HepG2 (cell line): ENCODE results near the gene CTNNA3. TPM values are rescaled to one million over a fixed set of nuclear protein-coding genes. Genes with fewer than 3 reads are reported as not detected.
A peak's percentile ranks its signal among the peaks of the same experiment; 100 is the strongest.

Source experiments
- BRF2 ChIP-seq: sonication (generic); formaldehyde crosslinking; IDR thresholded peaks from 2 replicates; pipeline ENCODE4 v1.8.1; 2022; ENCODE audit warnings: mild to moderate bottlenecking, missing genetic modification reagents
- ESRRA ChIP-seq: sonication (generic); formaldehyde crosslinking; IDR thresholded peaks from 2 replicates; pipeline ENCODE4 v1.5.1; 2020; ENCODE audit warnings: mild to moderate bottlenecking, low read depth, missing genetic modification reagents
- KDM3A ChIP-seq: IDR thresholded peaks from 2 replicates; pipeline ENCODE4 v1.6.1; 2018; ENCODE audit warnings: low read depth, missing compliant biosample characterization
- MTA3 ChIP-seq: sonication (generic); formaldehyde crosslinking; IDR thresholded peaks from 2 replicates; pipeline ENCODE4 v1.4.0; 2020; ENCODE audit warnings: missing genetic modification reagents
- PAXIP1 ChIP-seq: sonication (generic); formaldehyde crosslinking; conservative IDR thresholded peaks from 2 replicates; pipeline ENCODE4 v1.4.0; 2020; ENCODE audit warnings: mild to moderate bottlenecking, missing genetic modification reagents, moderate library complexity
- TBX2 ChIP-seq: sonication (generic); formaldehyde crosslinking; IDR thresholded peaks from 2 replicates; pipeline ENCODE4 v1.5.0; 2020; ENCODE audit warnings: missing genetic modification reagents, mild to moderate bottlenecking, borderline replicate concordance
- ZBTB1 ChIP-seq: sonication (generic); formaldehyde crosslinking; IDR thresholded peaks from 2 replicates; pipeline ENCODE4 v1.4.0; 2020; ENCODE audit warnings: missing genetic modification reagents, borderline replicate concordance
- ZFP82 ChIP-seq: sonication (generic); formaldehyde crosslinking; IDR thresholded peaks from 2 replicates; pipeline ENCODE4 v1.5.1; 2020; ENCODE audit warnings: mild to moderate bottlenecking, missing genetic modification reagents, borderline replicate concordance
- ZNF407 ChIP-seq: sonication (generic); formaldehyde crosslinking; IDR thresholded peaks from one replicate; pipeline ENCODE4 v1.5.1; 2020; ENCODE audit warnings: mild to moderate bottlenecking, missing genetic modification reagents; ENCODE audit errors: not compliant biosample characterization
- ZNF670 ChIP-seq: sonication (generic); formaldehyde crosslinking; IDR thresholded peaks from 2 replicates; pipeline ENCODE4 v1.8.0; 2022; ENCODE audit warnings: mild to moderate bottlenecking, missing genetic modification reagents, borderline replicate concordance
- polyA plus RNA-seq, 8 experiments: library from polyadenylated mRNA; depleted of rRNA in 3 of 8; stranded (reverse) in 7 of 8; unstranded in 1 of 8; fragments of >200 nt; fragmentation: Illumina TruSeq in 4 of 8; extraction: Trizol in 4 of 8; gene quantifications; 2 replicates each; pipeline versions ENCODE4 v1.2.1 to v1.2.3, GENCODE V29; 2011 to 2016; ENCODE audit warnings: low read depth in 4 of 8, missing spikeins in 1 of 8, mixed read lengths in 1 of 8; ENCODE audit not compliant: insufficient read depth in 1 of 8
- total RNA-seq, 5 experiments: library from RNA; depleted of rRNA; stranded (reverse); fragments of >200 nt; fragmentation: Illumina TruSeq; extraction: Trizol; gene quantifications; 2 replicates each; pipeline ENCODE4 v1.2.3, GENCODE V29; 2016; ENCODE audit warnings: low read depth in 1 of 5
- TF ChIP-seq, protein P1 (sequence below): sonication (generic); formaldehyde crosslinking; IDR thresholded peaks from 2 replicates; pipeline ENCODE4 v1.5.0; 2020; ENCODE audit warnings: missing genetic modification reagents, mild to moderate bottlenecking, borderline replicate concordance

CTNNA3 gene
- total and polyA plus RNA-seq, 2 of the 13 experiments (the other 11 are each of a cell fraction or from before 2014, with no cell fraction given), result not detected

DNA sequence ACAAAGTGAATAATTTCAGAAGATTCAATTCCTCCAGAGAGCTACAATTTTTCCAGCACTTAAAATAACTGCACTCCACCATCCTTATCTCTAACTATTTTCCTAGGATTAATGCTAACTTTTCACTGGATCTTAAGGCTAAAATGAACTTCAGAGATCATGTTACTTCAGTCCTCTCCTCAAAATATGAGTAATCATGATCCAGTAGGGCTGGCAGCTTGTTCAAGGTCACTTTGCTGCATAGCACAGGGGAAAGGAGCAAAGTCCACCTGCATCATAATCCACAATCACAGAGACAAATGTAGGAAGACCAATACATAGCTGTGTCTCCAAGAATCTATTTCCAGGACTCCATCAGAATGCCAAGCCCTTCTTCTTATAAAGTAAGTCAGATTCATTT is 619.9 kb downstream of the CTNNA3 start (continued):
- TF ChIP-seq, protein P1, sequence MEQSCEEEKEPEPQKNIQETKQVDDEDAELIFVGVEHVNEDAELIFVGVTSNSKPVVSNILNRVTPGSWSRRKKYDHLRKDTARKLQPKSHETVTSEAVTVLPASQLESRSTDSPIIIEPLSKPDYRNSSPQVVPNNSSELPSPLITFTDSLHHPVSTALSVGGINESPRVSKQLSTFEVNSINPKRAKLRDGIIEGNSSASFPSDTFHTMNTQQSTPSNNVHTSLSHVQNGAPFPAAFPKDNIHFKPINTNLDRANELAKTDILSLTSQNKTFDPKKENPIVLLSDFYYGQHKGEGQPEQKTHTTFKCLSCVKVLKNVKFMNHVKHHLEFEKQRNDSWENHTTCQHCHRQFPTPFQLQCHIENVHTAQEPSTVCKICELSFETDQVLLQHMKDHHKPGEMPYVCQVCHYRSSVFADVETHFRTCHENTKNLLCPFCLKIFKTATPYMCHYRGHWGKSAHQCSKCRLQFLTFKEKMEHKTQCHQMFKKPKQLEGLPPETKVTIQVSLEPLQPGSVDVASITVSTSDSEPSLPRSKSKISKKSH (CRISPR knock-in tag), result no peak
- TF ChIP-seq ZNF407 (no peak), BRF2 (CRISPR knock-in tag) (no peak), ZNF670 (CRISPR knock-in tag) (no peak), TBX2 (CRISPR knock-in tag) (no peak), MTA3 (no peak), ZBTB1 (CRISPR knock-in tag) (no peak), KDM3A (CRISPR knock-in tag) (no peak), PAXIP1 (CRISPR knock-in tag) (no peak), ZFP82 (CRISPR knock-in tag) (no peak), ESRRA (CRISPR knock-in tag) (0 out of 2 replicates have a peak, but pooled peaks have one; percentile 29)
